NK-92 treated with Interleukin-12 subunit alpha and Interleukin-12 subunit beta, amount 100 ng/mL, for 24 hours (cell line): ENCODE measurements around the gene NLGN4X.

Experiments used
- DNase-seq: peaks from one replicate; lab custom pipeline; 2025; lab: John Stamatoyannopoulos, UW

NLGN4X gene

DNA sequence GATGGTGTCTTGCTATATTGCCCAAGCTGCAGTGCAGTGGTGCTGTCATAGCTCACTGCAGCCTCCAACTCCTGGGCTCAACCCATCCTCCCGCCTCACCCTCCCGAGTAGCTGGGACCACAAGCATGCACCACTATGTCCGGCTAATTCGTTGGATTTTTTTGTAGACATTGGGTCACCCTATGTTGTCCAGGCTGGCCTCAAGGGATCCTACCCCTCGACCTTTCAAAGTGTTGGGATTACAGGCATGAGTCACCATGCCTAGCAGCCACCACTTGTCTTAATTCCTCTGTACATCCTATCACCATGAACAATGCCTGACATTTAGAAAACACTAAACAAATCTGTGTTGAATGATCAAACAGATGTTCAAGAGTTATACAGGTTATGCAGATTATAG is 76.7 kb downstream of the NLGN4X start:
- DNase-seq: no peak

DNA sequence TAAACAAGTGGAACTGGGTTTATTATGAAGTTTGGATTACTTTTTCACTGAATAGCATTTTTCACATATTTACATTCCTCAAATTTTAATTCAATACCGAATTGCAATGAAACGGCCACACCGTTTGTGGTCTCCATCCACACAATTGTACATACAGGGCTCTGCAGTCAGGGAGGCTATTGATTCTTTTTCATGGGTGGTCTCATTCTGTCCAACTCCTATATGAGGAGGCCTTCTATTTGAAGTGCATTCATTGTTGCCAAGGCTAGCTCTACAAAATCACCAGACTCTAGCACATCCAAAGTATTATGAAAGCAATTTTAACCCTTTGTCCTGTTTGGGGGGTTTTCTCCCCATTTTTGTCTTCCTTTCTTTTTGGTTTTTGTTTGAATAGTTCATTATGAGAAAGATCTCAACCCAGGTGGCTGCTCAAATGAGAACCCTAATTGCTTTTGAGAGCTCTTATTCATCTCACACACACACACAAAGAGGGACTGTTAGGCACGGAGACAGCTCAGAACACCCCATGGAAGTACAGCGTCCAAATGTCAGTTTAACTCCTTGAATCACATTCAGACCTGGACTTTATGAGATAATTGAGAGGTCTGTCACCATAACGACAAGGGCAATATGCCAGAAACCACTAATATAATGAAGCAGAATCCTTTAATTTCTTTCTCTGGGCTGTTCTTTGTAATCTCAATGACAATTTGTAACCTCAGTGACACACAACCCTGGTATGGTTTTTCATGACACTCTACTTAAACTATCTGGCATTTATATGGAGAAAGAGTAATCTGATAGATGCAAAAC is 79.4 kb downstream of the NLGN4X start:
- DNase-seq: no peak

DNA sequence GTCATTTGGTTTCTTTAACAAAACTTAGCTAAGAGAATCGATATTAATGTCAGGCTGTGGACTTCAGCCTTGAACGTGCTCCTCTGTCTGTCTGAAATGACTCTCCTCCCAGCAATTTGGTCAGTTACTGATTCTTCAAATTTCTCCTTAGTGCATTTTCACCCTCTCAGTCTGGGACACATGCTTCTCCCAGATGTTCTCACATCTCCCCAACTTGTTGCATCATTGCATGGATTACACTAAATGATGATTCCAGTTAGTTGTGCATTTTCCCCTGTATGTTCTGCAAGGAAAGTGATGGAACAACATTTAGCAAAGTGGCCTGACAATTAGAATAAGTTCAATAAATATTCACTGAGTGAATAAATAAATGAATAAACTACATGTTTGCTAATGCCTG is 94.4 kb downstream of the NLGN4X start:
- no peak for DNase-seq

- no peak for DNase-seq
These were observed 95.7 kb downstream of the NLGN4X start for GRCh38 chrX:6132970-6133369.

DNA sequence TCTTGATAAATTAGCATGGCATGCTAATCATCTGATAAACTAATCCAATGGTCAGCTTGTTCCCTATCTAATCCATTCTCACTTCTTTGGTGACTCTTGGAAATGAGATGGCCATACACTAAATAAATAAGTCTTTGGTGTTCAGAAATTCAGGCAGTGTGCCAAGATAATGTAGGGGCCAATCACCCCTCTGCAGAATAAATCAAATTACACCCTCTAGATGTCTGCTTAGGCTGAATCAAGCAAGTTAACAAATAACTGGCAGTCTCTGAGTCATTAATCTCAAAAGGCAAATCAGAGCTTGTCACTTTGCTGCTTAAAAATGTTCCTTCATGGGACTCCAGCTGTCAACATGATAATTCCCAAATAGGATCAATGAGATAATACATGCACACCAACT is 97.4 kb downstream of the NLGN4X start:
- DNase-seq: no peak

DNA sequence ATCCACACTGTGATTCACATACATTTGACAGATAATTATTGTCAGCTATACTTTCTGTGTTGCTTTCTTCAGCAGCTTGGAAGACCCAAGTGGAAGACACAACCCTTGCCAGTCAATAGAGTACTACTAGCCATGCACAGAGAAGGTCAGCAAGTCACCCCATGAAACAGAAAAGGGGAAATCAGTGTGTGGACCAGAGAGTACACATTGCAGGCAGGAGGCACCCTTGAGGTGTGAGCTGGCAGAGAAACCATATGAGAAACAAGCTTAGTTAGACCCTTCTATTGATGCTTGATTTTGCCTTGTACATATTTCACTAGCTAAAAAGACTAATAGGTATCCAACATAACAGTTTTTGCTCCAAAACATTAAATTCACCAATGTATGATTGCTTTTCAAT is 99.5 kb downstream of the NLGN4X start:
- DNase-seq: no peak

- DNase-seq: no peak
These were observed 108.3 kb downstream of the NLGN4X start for GRCh38 chrX:6120329-6120728.

DNA sequence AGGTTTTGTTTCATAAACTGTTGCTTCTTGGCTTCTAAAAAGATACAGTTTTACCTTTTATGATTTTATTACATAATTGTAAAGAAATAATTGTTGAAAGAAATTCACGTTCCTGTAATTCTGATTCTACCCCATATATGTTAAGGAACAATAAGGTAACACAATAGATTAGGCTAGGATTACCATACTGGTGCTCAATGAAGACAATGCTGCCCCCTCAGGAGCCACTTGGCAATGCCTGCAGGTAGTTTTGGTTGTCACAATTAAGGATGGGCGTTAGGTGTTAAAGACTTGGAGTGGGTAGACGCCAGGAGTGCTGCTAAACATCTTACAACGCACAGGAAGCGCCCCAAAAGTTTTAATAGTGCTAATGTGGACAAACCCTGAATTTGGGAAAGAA is 133.2 kb downstream of the NLGN4X start:
- DNase-seq: no peak

- DNase-seq: no peak
These were observed 154.1 kb downstream of the NLGN4X start for GRCh38 chrX:6074532-6074931.

DNA sequence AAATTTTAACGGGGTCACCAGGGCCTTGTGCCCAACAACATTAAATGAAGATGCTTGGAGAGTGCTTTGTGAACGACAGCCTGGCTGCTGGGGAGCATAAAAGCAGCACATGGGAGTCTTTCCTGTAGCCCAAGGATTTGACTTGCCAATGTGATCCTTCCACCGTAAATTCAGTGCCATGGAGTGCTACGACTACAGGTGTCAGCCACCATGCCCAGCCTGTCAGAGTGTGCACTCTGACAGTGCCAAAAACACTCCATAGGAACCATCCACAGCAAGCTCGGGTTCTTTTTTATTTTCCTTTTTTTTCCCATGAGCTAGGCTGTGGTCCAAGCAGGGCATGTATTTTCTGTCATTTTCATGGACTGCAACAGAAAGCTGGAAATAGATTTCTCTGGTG is 156.9 kb downstream of the NLGN4X start:
- no peak for DNase-seq

DNA sequence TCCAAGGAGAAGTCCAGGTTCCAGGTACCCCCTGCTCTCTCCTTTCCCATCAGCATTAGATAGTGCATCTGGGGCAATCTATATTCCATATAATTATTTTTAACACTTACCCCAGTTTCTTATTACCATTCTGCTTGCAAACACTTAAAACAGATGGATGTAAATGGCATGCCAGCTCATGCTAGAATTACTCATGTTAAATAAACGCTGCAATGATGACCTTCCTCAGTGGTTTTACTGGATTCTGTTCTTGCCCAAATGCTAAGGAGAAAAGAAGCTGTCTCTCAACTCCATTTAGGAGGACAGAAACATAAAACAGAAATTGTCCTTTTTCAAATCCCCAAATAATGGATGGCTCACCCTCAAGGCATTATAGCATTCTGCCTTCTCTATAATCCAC is 161.1 kb downstream of the NLGN4X start:
- no peak for DNase-seq

DNA sequence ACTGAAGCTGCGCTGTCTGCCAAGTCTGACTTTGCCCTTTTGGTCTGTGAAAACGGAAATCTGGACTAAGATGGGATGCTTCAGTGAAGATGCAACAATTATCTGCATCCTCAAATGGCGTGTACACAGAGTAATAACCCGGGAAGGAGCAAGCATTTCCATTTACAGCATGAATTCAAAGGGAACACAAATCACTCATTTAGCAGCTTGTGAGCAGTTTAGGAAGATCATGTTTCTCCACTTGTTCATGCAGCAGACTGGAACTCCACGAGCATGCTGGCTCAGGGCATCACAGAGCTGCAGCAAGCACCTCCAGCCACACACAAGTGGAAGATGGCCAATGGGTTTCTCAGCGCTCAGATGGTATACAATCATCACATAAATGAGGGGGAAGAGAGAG is 175.5 kb downstream of the NLGN4X start:
- DNase-seq: no peak

- no peak for DNase-seq
These were observed 176.4 kb downstream of the NLGN4X start for GRCh38 chrX:6052111-6052745.

DNA sequence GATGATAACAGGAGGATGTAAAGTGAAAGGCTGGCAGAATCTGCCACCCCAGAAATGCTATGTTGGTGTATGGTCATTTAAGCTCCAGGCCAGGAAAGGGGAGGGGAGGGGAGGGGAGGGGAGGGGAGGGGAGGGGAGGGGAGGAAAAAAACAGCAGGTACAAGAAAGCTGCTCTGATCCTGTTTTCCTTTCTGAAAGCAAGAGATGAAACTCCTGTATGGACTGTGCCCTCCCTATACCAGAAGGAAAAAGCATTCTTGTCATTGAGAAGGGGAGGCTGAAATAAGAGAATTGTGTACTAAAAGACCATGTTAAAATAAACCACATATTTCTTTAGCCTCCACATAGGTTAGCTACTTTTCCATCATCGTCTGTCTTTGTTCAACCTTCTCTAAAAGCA is 179.5 kb downstream of the NLGN4X start:
- no peak for DNase-seq

GRCh38 chrX:6041630-6042029 is 187.0 kb downstream of the NLGN4X start:
- DNase-seq: no peak

GRCh38 chrX:6029014-6029413 is 199.7 kb downstream of the NLGN4X start:
- DNase-seq: no peak

DNA sequence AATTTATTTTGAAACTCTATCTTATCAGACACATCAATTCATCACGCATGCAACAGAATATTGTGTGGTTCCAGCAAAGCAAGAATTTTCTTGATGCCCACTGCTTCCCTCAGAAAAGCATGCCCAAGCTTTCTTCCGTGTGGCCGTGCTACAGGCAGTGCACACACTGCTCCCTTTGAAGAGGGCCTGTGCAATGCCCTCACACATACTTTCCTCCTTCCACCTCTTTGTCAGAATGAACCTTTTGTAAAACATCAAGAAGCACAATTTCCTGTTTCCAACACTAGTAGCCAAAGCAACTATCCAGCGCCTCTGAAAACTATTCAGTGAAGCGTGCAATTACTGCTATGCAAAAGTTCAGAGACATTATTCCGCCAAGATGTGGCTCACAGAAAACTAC is 201.7 kb downstream of the NLGN4X start:
- no peak for DNase-seq

GRCh38 chrX:6026429-6026828 is 202.2 kb downstream of the NLGN4X start:
- no peak for DNase-seq

DNA sequence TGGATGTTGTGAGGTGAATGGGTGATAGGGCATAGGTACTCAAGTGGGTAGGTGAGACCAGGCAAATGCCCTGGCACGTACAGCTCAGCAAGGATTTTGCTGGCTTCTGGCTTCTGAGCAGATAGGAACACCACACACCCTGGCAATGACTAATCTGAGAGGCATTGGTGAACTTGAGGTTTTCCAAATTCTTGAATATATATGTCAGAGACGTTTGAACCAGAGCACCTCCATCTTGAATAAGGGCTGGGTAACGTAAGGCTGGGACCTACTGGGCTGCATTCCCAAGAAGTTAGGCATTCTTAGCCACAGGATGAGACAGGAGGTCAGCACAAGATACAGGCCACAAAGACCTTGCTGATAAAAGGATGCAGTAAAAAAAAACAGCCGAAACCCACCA is 204.5 kb downstream of the NLGN4X start:
- DNase-seq: no peak

- no peak for DNase-seq
These were observed 207.2 kb downstream of the NLGN4X start for GRCh38 chrX:6021316-6022091.

GRCh38 chrX:6019076-6019475 is 209.6 kb downstream of the NLGN4X start:
- DNase-seq: no peak

GRCh38 chrX:6015423-6015822 is 213.2 kb downstream of the NLGN4X start:
- no peak for DNase-seq

- DNase-seq: no peak
These were observed 216.3 kb downstream of the NLGN4X start for GRCh38 chrX:6012357-6012756.
